LNCaP clone FGC (cell line): Measurements from ENCODE around the gene CFAP45.

ENCODE experiments used
- DNase-seq: peaks from one replicate; pipeline ENCODE4 v3.0.0-alpha.2; 2011; ENCODE audit warnings: low read depth
- H3K4me3 ChIP-seq: 2 replicates; pipeline ENCODE4 v1.5.1; 2011; ENCODE audit warnings: mild to moderate bottlenecking, low read depth, low read length, control low read depth
- TF ChIP-seq, protein P1 (sequence below): IDR thresholded peaks from 2 replicates; pipeline ENCODE4 v1.5.1; 2012; ENCODE audit warnings: mild to moderate bottlenecking; ENCODE audit not compliant: control insufficient read depth, insufficient read depth; ENCODE audit errors: extremely low read depth

CFAP45 gene

DNA sequence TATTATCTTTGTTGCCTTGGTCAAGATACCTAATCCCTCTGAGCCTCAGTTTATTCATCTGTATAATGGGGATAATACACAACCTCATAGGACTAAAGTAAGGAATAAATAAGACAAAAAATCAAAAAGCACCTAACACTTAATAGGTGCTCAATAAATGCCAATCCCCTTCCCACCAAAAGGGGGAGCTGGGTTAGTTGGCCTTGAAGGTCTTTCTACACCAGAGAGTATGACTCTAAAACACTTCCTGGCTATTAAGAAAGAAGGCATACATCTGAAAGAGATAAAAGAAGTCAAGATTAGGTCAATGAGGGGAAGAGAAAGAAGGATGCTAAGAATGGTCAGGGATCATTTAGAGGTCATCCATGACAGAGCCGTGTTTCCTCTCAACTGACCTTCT, 48.6 kb downstream of the CFAP45 start:
- TF ChIP-seq, protein P1, sequence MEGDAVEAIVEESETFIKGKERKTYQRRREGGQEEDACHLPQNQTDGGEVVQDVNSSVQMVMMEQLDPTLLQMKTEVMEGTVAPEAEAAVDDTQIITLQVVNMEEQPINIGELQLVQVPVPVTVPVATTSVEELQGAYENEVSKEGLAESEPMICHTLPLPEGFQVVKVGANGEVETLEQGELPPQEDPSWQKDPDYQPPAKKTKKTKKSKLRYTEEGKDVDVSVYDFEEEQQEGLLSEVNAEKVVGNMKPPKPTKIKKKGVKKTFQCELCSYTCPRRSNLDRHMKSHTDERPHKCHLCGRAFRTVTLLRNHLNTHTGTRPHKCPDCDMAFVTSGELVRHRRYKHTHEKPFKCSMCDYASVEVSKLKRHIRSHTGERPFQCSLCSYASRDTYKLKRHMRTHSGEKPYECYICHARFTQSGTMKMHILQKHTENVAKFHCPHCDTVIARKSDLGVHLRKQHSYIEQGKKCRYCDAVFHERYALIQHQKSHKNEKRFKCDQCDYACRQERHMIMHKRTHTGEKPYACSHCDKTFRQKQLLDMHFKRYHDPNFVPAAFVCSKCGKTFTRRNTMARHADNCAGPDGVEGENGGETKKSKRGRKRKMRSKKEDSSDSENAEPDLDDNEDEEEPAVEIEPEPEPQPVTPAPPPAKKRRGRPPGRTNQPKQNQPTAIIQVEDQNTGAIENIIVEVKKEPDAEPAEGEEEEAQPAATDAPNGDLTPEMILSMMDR: no peak
- H3K4me3 ChIP-seq: no peak overlapping the region
- no peak for DNase-seq

DNA sequence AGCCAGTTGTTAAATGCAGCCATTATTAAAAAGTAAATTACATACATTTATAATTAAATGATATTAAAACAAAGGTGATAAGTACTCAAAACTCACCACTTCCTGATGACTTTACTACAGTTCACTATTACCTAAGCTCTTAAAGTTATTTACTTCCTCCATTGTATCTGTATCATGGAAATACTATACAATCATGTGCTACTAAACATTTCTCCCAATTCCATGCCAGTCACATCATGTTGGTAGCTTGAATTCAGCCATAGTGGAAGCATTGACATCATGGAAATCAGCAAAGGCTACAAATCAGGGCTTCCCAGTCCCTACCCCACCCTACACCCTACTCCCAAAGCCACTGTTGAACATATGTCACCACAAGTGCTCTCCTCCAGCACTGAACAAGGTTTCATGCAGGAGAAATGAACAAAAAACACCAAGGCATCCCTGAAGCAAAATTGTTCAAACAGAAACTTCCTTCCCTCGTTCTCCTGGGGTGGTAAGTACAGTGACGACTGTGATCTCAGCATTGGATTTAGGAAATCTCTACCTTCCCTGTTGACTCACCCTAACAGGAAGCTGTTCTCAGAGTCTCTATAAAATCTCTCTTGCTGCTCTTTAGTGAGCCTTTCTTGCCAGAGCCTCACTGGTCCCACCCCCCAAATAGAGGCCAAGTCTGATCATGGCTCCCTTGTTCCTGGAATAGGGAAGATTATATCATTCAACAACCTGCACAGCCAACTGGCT, 50.2 kb downstream of the CFAP45 start:
- DNase-seq: peak; percentile 33
- TF ChIP-seq, protein P1: no peak
- H3K4me3 ChIP-seq: no peak overlapping the region

DNA sequence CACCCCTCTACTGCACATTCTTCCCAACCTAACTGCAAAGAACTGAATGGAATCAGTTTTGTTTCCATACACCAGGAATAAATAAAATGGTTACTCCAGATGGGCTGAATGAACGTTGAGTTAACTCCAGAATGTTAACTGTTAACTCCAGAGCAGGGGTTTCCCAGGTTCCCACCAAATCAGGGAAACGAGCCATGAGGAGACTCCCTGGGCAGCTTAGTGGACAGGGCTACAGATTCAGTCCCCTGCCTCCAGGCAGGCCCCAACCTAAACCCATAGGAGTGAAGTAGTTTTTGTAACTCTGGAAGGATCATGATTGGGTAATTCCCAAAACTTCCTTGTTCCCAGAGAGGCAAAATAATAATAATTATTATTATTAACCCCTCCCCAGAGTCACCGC, 51.6 kb downstream of the CFAP45 start:
- DNase-seq: no peak
- TF ChIP-seq, protein P1: no peak
- no peak overlapping the region for H3K4me3 ChIP-seq

DNA sequence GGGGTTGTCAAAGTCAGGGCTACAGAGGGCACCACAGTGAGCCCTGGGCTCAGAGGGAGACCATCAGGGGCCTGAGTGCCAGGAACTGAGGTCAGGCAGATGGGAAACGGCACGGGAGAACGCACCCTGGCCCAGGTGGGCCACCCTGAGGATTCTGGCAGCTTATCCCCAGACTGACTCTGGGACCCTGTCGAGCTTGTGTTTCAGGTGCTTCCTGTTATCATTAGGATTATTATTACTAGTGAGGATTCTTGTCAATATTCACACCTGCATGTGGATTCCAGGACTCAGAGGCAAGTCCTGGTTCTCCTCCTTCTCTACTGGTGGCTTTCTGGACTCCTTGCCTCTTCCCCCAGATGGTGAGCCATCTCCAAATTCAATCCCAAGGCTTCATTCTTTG, 52.7 kb downstream of the CFAP45 start:
- TF ChIP-seq, protein P1: no peak
- H3K4me3 ChIP-seq: no peak overlapping the region
- DNase-seq: no peak

DNA sequence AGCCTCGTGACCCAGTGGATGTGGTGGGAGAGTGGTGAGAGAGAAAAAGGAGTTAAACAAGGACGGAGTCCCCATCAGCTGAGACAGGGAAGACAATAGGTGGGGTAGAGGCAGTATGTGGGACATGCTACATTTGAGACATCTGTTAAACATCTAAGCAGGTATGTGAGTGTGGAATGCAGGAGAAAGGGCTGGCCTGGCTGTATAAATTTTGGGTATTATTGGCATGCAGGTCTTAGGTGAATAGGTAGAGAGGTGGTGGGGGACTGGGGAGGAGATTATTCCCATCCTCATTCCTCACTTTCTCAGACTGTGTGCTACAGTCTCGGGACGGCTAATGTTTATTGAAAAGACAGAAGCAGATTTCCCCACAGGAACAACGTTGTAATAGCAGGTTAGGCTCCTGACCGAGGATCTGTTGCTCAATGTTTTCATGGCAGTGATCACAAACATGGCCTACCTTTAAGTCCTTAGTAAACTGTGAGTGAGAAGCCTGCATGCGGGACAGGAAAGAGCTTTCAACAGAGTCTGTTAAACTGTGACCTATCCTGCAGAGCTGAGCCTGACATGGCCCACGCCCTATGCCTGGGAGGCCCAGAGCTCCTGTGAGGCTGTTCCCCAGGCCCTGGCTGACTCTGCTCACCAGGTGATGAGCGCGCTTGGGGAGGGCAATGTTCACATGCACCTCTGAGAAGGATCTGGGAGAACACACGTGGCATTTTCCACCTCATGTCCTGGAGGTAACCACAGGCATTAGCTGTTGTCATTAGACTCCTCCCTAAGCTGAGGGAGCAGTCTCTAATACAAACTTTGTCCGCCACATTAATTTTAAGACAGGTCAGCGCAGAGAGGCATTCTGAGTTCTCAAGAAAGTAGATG, 54.0 kb downstream of the CFAP45 start:
- no peak overlapping the region for H3K4me3 ChIP-seq
- no peak for DNase-seq
- TF ChIP-seq, protein P1: no peak

DNA sequence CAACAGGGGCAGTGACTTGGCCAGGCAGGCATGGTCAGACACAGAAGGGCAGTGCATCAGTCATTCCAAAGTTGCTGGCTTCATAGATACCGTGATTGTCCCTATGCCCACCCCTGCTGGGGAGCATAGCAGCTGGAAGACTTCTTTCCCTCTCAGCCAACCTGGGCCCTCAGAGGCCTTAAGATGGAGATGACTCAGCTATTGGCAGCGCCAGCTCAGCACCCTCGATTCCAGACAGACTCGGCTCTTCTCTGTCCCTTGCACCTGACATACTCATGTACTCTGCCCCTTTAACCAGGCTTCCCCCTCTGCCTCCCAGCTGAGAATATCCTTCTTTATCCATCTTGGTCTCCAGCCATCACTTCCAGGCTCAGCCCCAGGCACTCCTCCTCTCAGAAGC, 56.5 kb downstream of the CFAP45 start:
- TF ChIP-seq, protein P1: no peak
- no peak for DNase-seq

More for the DNA sequence above, 56.5 kb downstream of the CFAP45 start:
- H3K4me3 ChIP-seq: no peak overlapping the region
